Ramos (cell line): Measurements from ENCODE around the gene CTCFL.

Source experiments
- in situ Hi-C: fragments of 300-500 bp; cut with MboI; formaldehyde crosslinking; loops from one replicate; pipeline ENCODE4 v1.14.3; 2022; ENCODE audit warnings: low sequenced_read_pairs; ENCODE audit not compliant: unreplicated experiment

CTCFL gene

DNA sequence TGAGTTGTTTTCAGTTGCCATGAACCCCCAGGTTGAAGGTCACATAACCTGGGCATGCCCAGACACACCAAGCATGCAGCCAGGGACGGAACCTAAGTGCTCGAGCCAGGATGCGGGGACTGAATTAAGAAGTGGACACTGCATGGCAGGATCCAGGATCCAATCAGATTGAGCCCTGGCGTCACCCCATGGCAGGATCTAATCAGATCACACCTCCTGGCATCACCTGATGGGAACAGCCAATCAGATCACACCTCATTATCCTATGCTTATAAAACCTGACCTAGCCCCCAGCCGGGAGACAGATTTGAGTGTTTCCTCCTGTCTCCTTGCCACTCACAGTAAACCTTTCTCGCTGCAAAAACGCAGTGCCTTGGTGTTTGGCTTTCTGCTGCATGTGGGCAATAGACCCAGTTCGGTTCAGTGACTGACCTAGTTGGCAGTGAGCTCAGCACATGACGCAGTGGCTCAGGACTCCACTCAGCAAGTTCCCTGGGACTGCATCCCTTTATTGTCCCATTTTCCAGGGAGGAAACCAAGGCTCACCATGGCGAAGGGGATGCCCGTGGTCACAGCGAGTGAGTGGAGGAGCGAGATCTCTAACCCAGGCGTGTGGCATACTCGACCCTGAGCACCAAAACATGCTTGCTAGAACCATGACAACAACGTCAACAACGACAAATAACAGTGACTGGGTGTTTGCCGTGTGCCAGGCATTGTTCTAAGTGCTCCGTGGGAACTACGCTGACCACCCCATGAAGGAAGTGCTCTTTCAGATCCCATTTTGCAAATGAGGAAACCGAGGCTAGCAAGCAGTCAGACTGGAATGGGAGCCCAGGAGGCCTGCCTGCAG is 67.5 kb downstream of the CTCFL start:
- in situ Hi-C loops, result no loop called here

- in situ Hi-C loops, result no loop called here
Observed at GRCh38 chr20:57456116-57456515, 68.8 kb downstream of the CTCFL start.

GRCh38 chr20:57455386-57455785 is 69.6 kb downstream of the CTCFL start:
- in situ Hi-C loops, result no loop called here

- in situ Hi-C loops, result no loop called here
Observed at GRCh38 chr20:57451795-57452661, 72.9 kb downstream of the CTCFL start.

GRCh38 chr20:57451431-57451794 is 73.5 kb downstream of the CTCFL start:
- in situ Hi-C loops, result no loop called here

- in situ Hi-C loops, result no loop called here
Observed at GRCh38 chr20:57450931-57451330, 74.0 kb downstream of the CTCFL start.

DNA sequence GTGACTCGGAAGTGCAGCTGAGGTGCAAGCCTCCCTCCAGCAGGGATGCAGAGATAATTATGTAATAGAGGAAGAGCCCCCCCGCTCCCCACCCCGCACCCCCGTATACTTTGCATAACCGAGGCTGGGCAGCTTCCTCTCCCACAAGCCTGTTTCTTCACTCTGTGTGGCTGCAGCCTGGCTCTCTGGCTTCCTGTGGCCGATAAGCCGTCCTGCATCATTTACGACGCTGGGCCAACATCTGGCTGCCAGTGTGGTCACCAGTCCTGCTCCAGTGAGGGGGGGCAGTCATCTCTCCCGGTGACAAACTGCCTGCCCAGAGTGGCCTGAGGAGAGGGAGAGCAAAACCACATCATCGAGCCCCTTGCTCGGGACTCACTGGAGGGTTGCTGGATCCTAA is 74.5 kb downstream of the CTCFL start:
- in situ Hi-C loops, result no loop called here

DNA sequence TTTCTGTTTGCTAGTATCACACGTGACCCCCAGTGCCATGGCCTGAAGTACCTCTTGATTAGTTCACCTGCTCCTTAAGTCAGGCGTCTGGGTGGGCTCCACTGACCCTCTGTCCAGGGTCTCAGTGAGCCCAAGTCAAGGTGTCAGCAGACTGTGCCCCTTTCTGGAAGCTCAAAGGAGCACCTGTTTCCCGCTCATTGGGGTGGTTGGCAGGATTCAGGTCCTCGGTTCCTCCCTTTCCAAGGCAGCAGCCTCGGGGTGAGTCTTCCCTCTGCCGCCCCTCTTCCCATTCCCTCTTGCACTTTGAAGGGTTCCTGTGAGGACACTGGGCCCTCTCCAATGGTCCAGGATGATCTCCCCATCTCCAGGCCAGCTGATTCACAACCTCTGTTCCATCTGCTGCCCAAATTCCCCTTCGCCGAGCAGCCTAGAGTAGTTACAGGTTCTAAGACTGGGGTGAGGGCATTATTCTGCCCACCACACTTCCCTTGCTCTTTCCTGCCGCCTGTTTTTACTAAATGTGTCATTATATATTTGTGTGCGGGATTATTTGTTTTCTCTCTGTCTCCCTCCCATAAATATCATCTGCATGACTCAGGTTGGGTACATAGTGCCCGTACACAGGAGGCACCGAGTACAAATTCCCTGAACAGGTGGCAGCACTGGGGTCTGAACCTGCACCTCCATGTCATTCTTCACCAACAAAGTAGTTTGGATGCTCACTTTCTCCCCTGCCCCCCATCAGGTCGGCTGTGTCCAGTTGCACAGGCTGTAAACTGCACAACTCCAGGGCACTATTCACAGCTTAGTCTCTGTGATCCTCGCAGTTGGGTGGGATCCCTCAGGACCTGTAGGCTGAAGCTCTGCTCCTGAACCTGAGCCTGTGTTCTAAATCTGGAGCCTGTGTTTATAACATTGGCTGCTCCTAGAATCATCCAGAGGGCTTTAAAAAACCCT is 75.3 kb downstream of the CTCFL start:
- in situ Hi-C loops, result no loop called here

DNA sequence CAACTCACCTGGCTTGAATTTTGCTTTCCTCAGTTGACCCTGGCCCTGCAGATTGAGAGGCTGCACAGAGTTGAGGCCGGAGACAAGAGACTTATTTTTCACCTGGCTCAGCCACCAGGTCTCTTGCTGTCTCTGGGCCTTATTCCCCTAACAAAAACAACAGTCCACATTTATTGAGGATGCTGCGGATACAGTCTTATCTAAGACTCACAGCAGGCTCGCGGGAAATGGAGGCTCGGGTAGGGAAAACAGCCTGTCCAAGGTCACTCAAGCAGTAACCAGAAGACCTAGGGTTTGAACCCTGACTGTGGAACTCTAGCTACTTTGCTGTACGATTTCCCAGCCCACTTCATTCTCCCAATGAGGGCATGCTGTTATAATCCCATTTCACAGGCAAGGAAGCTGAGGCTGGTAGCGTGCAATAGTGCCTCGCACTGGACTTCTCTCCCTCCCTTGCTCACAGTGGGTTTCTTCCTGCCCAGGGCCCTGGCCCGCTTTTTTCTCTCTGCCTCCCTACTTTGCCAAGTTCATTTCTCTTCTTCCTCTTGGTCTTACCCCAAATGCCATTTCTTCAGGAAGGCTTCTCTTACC is 76.1 kb downstream of the CTCFL start:
- in situ Hi-C loops, result no loop called here
